22Rv1 (cell line): ENCODE results near the gene EVPL.

Experiments used
- H3K27ac ChIP-seq: fragments of 450-650 bp; 2 replicates; pipeline ENCODE4 v1.5.1; 2017
- CTCF ChIP-seq: fragments of 450-650 bp; IDR thresholded peaks from 2 replicates; pipeline ENCODE4 v1.5.1; 2017; ENCODE audit warnings: mild to moderate bottlenecking
- ZFX ChIP-seq: fragments of 450-650 bp; IDR thresholded peaks from 2 replicates; pipeline ENCODE4 v1.6.1; 2017; ENCODE audit warnings: antibody characterized with exemption, borderline replicate concordance

EVPL gene

GRCh38 chr17:76000016-76000754 lies 26.9 kb downstream of the EVPL start:
- H3K27ac ChIP-seq = 0 out of 2 replicates have a peak overlapping the region, but pooled peaks have one; percentile 13

GRCh38 chr17:75998327-75998795 lies 28.7 kb downstream of the EVPL start:
- TF ChIP-seq ZFX (no peak), CTCF (no peak)
- H3K27ac ChIP-seq = 0 out of 2 replicates have a peak overlapping the region, but pooled peaks have one; percentile 3

More at GRCh38 chr17:76000016-76000754, 26.9 kb downstream of the EVPL start:
- TF ChIP-seq CTCF (peak; percentile 97), ZFX (no peak)

- no peak for TF ChIP-seq CTCF
- no peak for TF ChIP-seq ZFX
- H3K27ac ChIP-seq = no peak overlapping the region
Observed at GRCh38 chr17:75996665-75997590, 30.2 kb downstream of the EVPL start.

- TF ChIP-seq CTCF (no peak), ZFX (no peak)
- H3K27ac ChIP-seq = no peak overlapping the region
Observed at GRCh38 chr17:75995385-75995925, 31.7 kb downstream of the EVPL start.

- TF ChIP-seq CTCF (no peak), ZFX (no peak)
- H3K27ac ChIP-seq = no peak overlapping the region
Observed at GRCh38 chr17:75994802-75995370, 32.2 kb downstream of the EVPL start.

- TF ChIP-seq CTCF (no peak), ZFX (no peak)
- no peak overlapping the region for H3K27ac ChIP-seq
Observed at GRCh38 chr17:75991396-75991795, 35.7 kb downstream of the EVPL start.
